Measurements from ENCODE around the gene CD34.

The CD34 gene

GRCh38 chr1:207868774-207869721, 41.9 kb downstream of the CD34 start:
- Mint-ChIP-seq H3K4me3 (peak overlapping the region; percentile 93 to 94), H3K27me3 (no peaks in the 10 kb centered on the region), H3K9me3 (no peaks in the 10 kb centered on the region), H3K4me1 (peaks cover 64 to 82% of the 10 kb centered on the region in 2 donors), H3K36me3 (peaks cover 18 to 21% of the 10 kb centered on the region in 2 donors), H3K27ac (peak overlapping the region; percentile 42)
- peak; percentile 66 to 69 for ATAC-seq (replicated peaks)
- DNase-seq = peak; percentile 65

GRCh38 chr1:207868251-207868773, 42.6 kb downstream of the CD34 start:
- H3K36me3 Mint-ChIP-seq = peaks cover 18 to 26% of the 10 kb centered on the region in 2 donors

GRCh38 chr1:207867136-207868109, 43.5 kb downstream of the CD34 start:
- peaks cover 24 to 35% of the 10 kb centered on the region in 2 donors for H3K36me3 Mint-ChIP-seq
- ATAC-seq (replicated peaks) = no peak
- peaks cover 61 to 82% of the 10 kb centered on the region in 2 donors for H3K4me1 Mint-ChIP-seq
- no peak for DNase-seq
- no peaks in the 10 kb centered on the region for H3K9me3 Mint-ChIP-seq
- peak overlapping the region; percentile 93 to 94 for H3K4me3 Mint-ChIP-seq
- no peaks in the 10 kb centered on the region for H3K27me3 Mint-ChIP-seq
- peak overlapping the region; percentile 93 for H3K27ac Mint-ChIP-seq

More at GRCh38 chr1:207868251-207868773, 42.6 kb downstream of the CD34 start:
- Mint-ChIP-seq H3K4me1 (peaks cover 62 to 82% of the 10 kb centered on the region in 2 donors), H3K27me3 (no peaks in the 10 kb centered on the region), H3K4me3 (peak overlapping the region; percentile 93 to 94), H3K27ac (peak overlapping the region; percentile 93), H3K9me3 (no peaks in the 10 kb centered on the region)
- ATAC-seq (replicated peaks) (peak; percentile 7 to 10), DNase-seq (no peak)

- peaks cover 31 to 43% of the 10 kb centered on the region in 2 donors for H3K36me3 Mint-ChIP-seq
- H3K27ac Mint-ChIP-seq = peak overlapping the region; percentile 39
- H3K9me3 Mint-ChIP-seq = no peaks in the 10 kb centered on the region
- DNase-seq = no peak
- ATAC-seq (replicated peaks) = peak; percentile 24 to 32
- H3K4me1 Mint-ChIP-seq = peaks cover 62 to 85% of the 10 kb centered on the region in 2 donors
- H3K27me3 Mint-ChIP-seq = no peaks in the 10 kb centered on the region
- peak overlapping the region; percentile 93 to 94 for H3K4me3 Mint-ChIP-seq
Measured at GRCh38 chr1:207866471-207867135, 44.3 kb downstream of the CD34 start.

GRCh38 chr1:207863893-207864535, 46.9 kb downstream of the CD34 start:
- H3K9me3 Mint-ChIP-seq = no peaks in the 10 kb centered on the region
- H3K36me3 Mint-ChIP-seq = peaks cover 32 to 45% of the 10 kb centered on the region in 2 donors
- no peaks in the 10 kb centered on the region for H3K27me3 Mint-ChIP-seq
- peak; percentile 33 for DNase-seq
- ATAC-seq (replicated peaks) = peak; percentile 72 to 82
- H3K4me3 Mint-ChIP-seq = peak overlapping the region; percentile 10 to 44
- H3K4me1 Mint-ChIP-seq = peaks cover 47 to 65% of the 10 kb centered on the region in 2 donors
- H3K27ac Mint-ChIP-seq = peak overlapping the region; percentile 82

GRCh38 chr1:207862241-207862787, 48.6 kb downstream of the CD34 start:
- peaks cover 38 to 54% of the 10 kb centered on the region in 2 donors for H3K4me1 Mint-ChIP-seq

GRCh38 chr1:207861442-207862177, 49.3 kb downstream of the CD34 start:
- DNase-seq (no peak), ATAC-seq (replicated peaks) (peak; percentile 44)
- H3K36me3 Mint-ChIP-seq = peaks cover 26 to 45% of the 10 kb centered on the region in 2 donors
- H3K27me3 Mint-ChIP-seq = no peaks in the 10 kb centered on the region
- no peaks in the 10 kb centered on the region for H3K9me3 Mint-ChIP-seq
- H3K4me1 Mint-ChIP-seq = peaks cover 36 to 51% of the 10 kb centered on the region in 2 donors
- peak overlapping the region; percentile 83 for H3K27ac Mint-ChIP-seq
- peak overlapping the region in 1 of 2 donors; percentile 22 for H3K4me3 Mint-ChIP-seq

More at GRCh38 chr1:207862241-207862787, 48.6 kb downstream of the CD34 start:
- DNase-seq (no peak), ATAC-seq (replicated peaks) (no peak)
- no peak overlapping the region for H3K4me3 Mint-ChIP-seq
- peaks cover 28 to 47% of the 10 kb centered on the region in 2 donors for H3K36me3 Mint-ChIP-seq
- no peaks in the 10 kb centered on the region for H3K27me3 Mint-ChIP-seq
- H3K9me3 Mint-ChIP-seq = no peaks in the 10 kb centered on the region
- no peak overlapping the region for H3K27ac Mint-ChIP-seq

GRCh38 chr1:207860531-207860930, 50.4 kb downstream of the CD34 start:
- Mint-ChIP-seq H3K36me3 (peaks cover 23 to 45% of the 10 kb centered on the region in 2 donors), H3K4me1 (peaks cover 35 to 51% of the 10 kb centered on the region in 2 donors), H3K4me3 (no peak overlapping the region), H3K27ac (no peak overlapping the region), H3K9me3 (no peaks in the 10 kb centered on the region), H3K27me3 (no peaks in the 10 kb centered on the region)
- ATAC-seq (replicated peaks) (no peak), DNase-seq (no peak)

GRCh38 chr1:207858806-207859205, 52.1 kb downstream of the CD34 start:
- H3K27me3 Mint-ChIP-seq = no peaks in the 10 kb centered on the region
- H3K4me3 Mint-ChIP-seq = no peak overlapping the region
- no peaks in the 10 kb centered on the region for H3K9me3 Mint-ChIP-seq
- DNase-seq (no peak), ATAC-seq (replicated peaks) (no peak)
- no peak overlapping the region for H3K27ac Mint-ChIP-seq
- H3K4me1 Mint-ChIP-seq = peaks cover 29 to 55% of the 10 kb centered on the region in 2 donors
- H3K36me3 Mint-ChIP-seq = peaks cover 26 to 45% of the 10 kb centered on the region in 2 donors

- H3K4me3 Mint-ChIP-seq = no peak overlapping the region
- ATAC-seq (replicated peaks) (no peak), DNase-seq (no peak)
- H3K9me3 Mint-ChIP-seq = no peaks in the 10 kb centered on the region
- peaks cover 25 to 42% of the 10 kb centered on the region in 2 donors for H3K36me3 Mint-ChIP-seq
- H3K4me1 Mint-ChIP-seq = peaks cover 30 to 55% of the 10 kb centered on the region in 2 donors
- H3K27ac Mint-ChIP-seq = no peak overlapping the region
- no peaks in the 10 kb centered on the region for H3K27me3 Mint-ChIP-seq
Measured at GRCh38 chr1:207858281-207858680, 52.6 kb downstream of the CD34 start.

GRCh38 chr1:207857447-207857846, 53.5 kb downstream of the CD34 start:
- Mint-ChIP-seq H3K9me3 (no peaks in the 10 kb centered on the region), H3K4me1 (peaks cover 31 to 55% of the 10 kb centered on the region in 2 donors), H3K36me3 (peaks cover 27 to 40% of the 10 kb centered on the region in 2 donors), H3K27me3 (no peaks in the 10 kb centered on the region), H3K4me3 (no peak overlapping the region), H3K27ac (no peak overlapping the region)
- no peak for ATAC-seq (replicated peaks)
- no peak for DNase-seq

GRCh38 chr1:207856276-207857023, 54.5 kb downstream of the CD34 start:
- Mint-ChIP-seq H3K9me3 (no peaks in the 10 kb centered on the region), H3K4me1 (peaks cover 31 to 54% of the 10 kb centered on the region in 2 donors), H3K4me3 (no peak overlapping the region), H3K36me3 (peaks cover 23 to 39% of the 10 kb centered on the region in 2 donors), H3K27ac (no peak overlapping the region), H3K27me3 (no peaks in the 10 kb centered on the region)
- no peak for DNase-seq
- no peak for ATAC-seq (replicated peaks)
